HG03159 (cell line): ENCODE results near the gene HIVEP2.

Experiments
- ATAC-seq: cut with Tn5 transposase; IDR thresholded peaks from one replicate; pipeline ENCODE4 v1.9.1; 2021; ENCODE audit warnings: mild to moderate bottlenecking, moderate library complexity; ENCODE audit not compliant: unreplicated experiment

The HIVEP2 gene

GRCh38 chr6:142946181-142946923 lies 1.4 kb upstream of the HIVEP2 start:
- peak; percentile 19 for ATAC-seq

GRCh38 chr6:142945446-142946180 lies 637 bp upstream of the HIVEP2 start:
- ATAC-seq: peak; percentile 19

GRCh38 chr6:142944124-142945048 lies 590 bp downstream of the HIVEP2 start:
- ATAC-seq: no peak

GRCh38 chr6:142943711-142944123 lies 1.3 kb downstream of the HIVEP2 start:
- no peak for ATAC-seq

- no peak for ATAC-seq
Observed at GRCh38 chr6:142942805-142943227, 2.2 kb downstream of the HIVEP2 start.

GRCh38 chr6:142942238-142942637 lies 2.7 kb downstream of the HIVEP2 start:
- no peak for ATAC-seq

GRCh38 chr6:142941018-142941417 lies 4.0 kb downstream of the HIVEP2 start:
- ATAC-seq: no peak

GRCh38 chr6:142940487-142940886 lies 4.5 kb downstream of the HIVEP2 start:
- no peak for ATAC-seq

- ATAC-seq: no peak
Observed at GRCh38 chr6:142938510-142938909, 6.5 kb downstream of the HIVEP2 start.

GRCh38 chr6:142937986-142938385 lies 7.0 kb downstream of the HIVEP2 start:
- ATAC-seq: no peak

GRCh38 chr6:142935553-142936517 lies 9.1 kb downstream of the HIVEP2 start:
- ATAC-seq: peak; percentile 65

- no peak for ATAC-seq
Observed at GRCh38 chr6:142934599-142934998, 10.4 kb downstream of the HIVEP2 start.

GRCh38 chr6:142934106-142934505 lies 10.9 kb downstream of the HIVEP2 start:
- ATAC-seq: no peak

GRCh38 chr6:142933701-142934100 lies 11.3 kb downstream of the HIVEP2 start:
- ATAC-seq: no peak

GRCh38 chr6:142932889-142933288 lies 12.1 kb downstream of the HIVEP2 start:
- no peak for ATAC-seq

- ATAC-seq: no peak
Observed at GRCh38 chr6:142929751-142930358, 15.1 kb downstream of the HIVEP2 start.

- ATAC-seq: no peak
Observed at GRCh38 chr6:142927904-142928303, 17.1 kb downstream of the HIVEP2 start.

- no peak for ATAC-seq
Observed at GRCh38 chr6:142927271-142927580, 17.8 kb downstream of the HIVEP2 start.

- peak; percentile 92 for ATAC-seq
Observed at GRCh38 chr6:142926494-142927270, 18.3 kb downstream of the HIVEP2 start.
